Measurements from ENCODE around the gene CEP78.

The CEP78 gene

DNA sequence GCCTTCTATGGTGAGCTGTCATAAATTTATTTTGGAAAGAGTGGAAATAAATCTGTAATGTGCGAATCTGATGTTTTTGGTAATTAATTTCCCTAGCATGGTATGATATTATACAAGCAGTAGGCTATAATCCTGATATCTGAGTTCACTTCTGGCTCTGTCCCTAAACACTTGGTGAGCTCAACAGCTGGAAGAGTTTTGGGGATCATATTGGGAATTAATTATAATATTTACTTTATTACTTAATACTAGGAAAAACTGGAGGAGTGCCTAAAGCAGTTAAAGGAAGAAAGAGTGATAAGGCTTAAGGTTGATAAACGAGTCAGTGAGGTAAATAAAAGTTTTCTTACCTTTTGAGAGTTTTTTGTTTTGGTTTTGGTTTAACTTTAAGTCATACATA, 26.8 kb downstream of the CEP78 start:
- no peak overlapping the region for H3K27ac ChIP-seq (ENCODE audit: poor library complexity, severe bottlenecking)
- no peaks in the 10 kb centered on the region for H3K4me1 ChIP-seq (ENCODE audit: insufficient read depth, poor library complexity, severe bottlenecking)
- H3K27me3 ChIP-seq (ENCODE audit: insufficient read depth, poor library complexity, severe bottlenecking), result no peaks in the 10 kb centered on the region
- H3K9me3 ChIP-seq (ENCODE audit: severe bottlenecking), result no peaks in the 10 kb centered on the region
- DNase-seq (ENCODE audit: low spot score) (no peak), ATAC-seq (ENCODE audit: low read depth) (no peak)
- peaks cover 57% of the 10 kb centered on the region for H3K36me3 ChIP-seq (ENCODE audit: low read depth)
- TF ChIP-seq, protein P1, sequence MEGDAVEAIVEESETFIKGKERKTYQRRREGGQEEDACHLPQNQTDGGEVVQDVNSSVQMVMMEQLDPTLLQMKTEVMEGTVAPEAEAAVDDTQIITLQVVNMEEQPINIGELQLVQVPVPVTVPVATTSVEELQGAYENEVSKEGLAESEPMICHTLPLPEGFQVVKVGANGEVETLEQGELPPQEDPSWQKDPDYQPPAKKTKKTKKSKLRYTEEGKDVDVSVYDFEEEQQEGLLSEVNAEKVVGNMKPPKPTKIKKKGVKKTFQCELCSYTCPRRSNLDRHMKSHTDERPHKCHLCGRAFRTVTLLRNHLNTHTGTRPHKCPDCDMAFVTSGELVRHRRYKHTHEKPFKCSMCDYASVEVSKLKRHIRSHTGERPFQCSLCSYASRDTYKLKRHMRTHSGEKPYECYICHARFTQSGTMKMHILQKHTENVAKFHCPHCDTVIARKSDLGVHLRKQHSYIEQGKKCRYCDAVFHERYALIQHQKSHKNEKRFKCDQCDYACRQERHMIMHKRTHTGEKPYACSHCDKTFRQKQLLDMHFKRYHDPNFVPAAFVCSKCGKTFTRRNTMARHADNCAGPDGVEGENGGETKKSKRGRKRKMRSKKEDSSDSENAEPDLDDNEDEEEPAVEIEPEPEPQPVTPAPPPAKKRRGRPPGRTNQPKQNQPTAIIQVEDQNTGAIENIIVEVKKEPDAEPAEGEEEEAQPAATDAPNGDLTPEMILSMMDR (IDR thresholded peaks at IDR 0.05; ENCODE audit: poor library complexity, severe bottlenecking), result no peak
- no peak overlapping the region for H3K4me3 ChIP-seq (ENCODE audit: severe bottlenecking)

DNA sequence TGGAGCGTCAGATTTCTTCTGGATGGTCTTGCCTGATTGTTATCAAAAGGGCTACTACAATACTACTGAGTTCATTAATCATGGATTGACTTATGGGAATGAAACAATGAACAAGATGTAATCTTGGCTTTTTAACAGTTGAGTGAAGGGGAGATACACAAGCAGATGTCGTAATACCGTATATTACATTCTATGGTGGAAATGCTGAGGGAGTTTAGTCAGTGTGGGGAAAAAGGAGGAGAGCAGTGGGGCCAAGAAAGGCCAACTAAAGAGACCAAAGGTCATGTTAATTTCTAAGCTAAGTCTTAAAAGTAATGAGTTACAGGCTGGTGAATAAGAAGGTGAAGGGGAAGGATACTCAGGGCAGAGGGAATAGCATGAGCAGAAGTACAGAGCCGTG, 32.0 kb downstream of the CEP78 start:
- Histone ChIP-seq H3K9me3 (ENCODE audit: severe bottlenecking) (no peaks in the 10 kb centered on the region), H3K4me1 (ENCODE audit: insufficient read depth, poor library complexity, severe bottlenecking) (no peaks in the 10 kb centered on the region), H3K27ac (ENCODE audit: poor library complexity, severe bottlenecking) (no peak overlapping the region), H3K4me3 (ENCODE audit: severe bottlenecking) (no peak overlapping the region), H3K27me3 (ENCODE audit: insufficient read depth, poor library complexity, severe bottlenecking) (no peaks in the 10 kb centered on the region), H3K36me3 (ENCODE audit: low read depth) (peaks cover 55% of the 10 kb centered on the region)
- ATAC-seq (ENCODE audit: low read depth) (no peak), DNase-seq (ENCODE audit: low spot score) (no peak)
- TF ChIP-seq, protein P1 (IDR thresholded peaks at IDR 0.05; ENCODE audit: poor library complexity, severe bottlenecking), result no peak

DNA sequence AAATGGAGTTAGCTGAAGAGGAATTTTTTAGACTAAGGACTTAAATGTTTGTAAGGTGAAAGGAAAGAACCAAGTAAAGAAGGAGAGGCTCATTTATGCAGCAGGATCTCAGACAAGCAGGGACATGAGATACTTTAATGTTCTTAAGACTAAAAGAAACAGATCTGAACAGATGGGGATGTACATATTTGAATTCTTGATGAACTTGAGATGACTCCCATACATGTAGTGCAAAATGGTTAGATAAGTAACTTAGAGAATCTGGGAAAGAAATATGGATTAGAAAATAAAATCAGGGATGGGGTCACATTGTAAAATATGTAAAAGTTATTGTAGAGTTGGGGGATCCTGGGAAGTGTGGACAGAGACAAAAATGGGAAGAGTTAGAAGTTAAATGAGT, 33.9 kb downstream of the CEP78 start:
- Histone ChIP-seq H3K9me3 (ENCODE audit: severe bottlenecking) (no peaks in the 10 kb centered on the region), H3K27ac (ENCODE audit: poor library complexity, severe bottlenecking) (no peak overlapping the region), H3K4me1 (ENCODE audit: insufficient read depth, poor library complexity, severe bottlenecking) (no peaks in the 10 kb centered on the region), H3K36me3 (ENCODE audit: low read depth) (peaks cover 49% of the 10 kb centered on the region), H3K4me3 (ENCODE audit: severe bottlenecking) (no peak overlapping the region), H3K27me3 (ENCODE audit: insufficient read depth, poor library complexity, severe bottlenecking) (no peaks in the 10 kb centered on the region)
- TF ChIP-seq, protein P1 (IDR thresholded peaks at IDR 0.05; ENCODE audit: poor library complexity, severe bottlenecking), result no peak
- ATAC-seq (ENCODE audit: low read depth) (no peak), DNase-seq (ENCODE audit: low spot score) (no peak)

DNA sequence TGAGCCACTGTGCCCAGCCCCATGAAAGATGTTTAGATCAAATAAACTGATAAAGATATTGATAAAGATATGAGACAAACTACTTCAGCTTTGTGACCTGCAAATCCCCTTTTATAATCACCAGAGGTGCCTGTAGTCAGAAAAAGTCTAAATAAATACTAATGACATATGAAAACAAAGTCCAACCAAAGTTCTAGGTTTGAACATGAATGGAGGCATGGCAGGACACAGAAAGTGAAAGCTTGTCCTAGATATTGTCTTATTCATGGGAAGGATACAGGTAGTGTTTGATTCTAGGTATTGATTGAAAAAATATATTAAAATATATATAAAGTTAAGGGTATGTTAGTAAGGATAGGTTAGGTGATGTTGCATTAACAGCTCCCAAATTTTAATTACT, 36.4 kb downstream of the CEP78 start:
- no peak overlapping the region for H3K27ac ChIP-seq (ENCODE audit: poor library complexity, severe bottlenecking)
- ATAC-seq (ENCODE audit: low read depth) (no peak), DNase-seq (ENCODE audit: low spot score) (no peak)
- H3K9me3 ChIP-seq (ENCODE audit: severe bottlenecking), result no peaks in the 10 kb centered on the region
- H3K4me3 ChIP-seq (ENCODE audit: severe bottlenecking), result no peak overlapping the region
- no peaks in the 10 kb centered on the region for H3K4me1 ChIP-seq (ENCODE audit: insufficient read depth, poor library complexity, severe bottlenecking)
- peaks cover 23% of the 10 kb centered on the region for H3K36me3 ChIP-seq (ENCODE audit: low read depth)
- no peaks in the 10 kb centered on the region for H3K27me3 ChIP-seq (ENCODE audit: insufficient read depth, poor library complexity, severe bottlenecking)
- TF ChIP-seq, protein P1 (IDR thresholded peaks at IDR 0.05; ENCODE audit: poor library complexity, severe bottlenecking), result no peak

DNA sequence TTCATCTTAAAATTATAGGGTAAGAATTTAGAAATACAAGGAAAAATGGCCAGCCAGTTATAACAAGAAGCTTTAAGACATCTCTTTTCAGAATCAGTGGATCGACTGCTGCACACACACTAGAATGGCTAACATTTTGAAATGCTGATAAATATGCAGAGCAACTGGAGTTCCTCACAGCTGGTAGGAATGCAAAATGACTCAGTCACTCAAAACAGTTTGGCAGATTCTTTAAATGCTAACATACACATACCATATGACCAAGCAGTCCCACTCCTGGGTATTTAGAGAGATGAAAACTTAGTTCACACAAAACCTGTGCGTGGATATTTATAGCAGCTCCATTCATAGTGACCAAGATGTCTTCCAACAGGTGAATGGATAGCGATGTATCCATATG, 37.9 kb downstream of the CEP78 start:
- no peak overlapping the region for H3K27ac ChIP-seq (ENCODE audit: poor library complexity, severe bottlenecking)
- H3K9me3 ChIP-seq (ENCODE audit: severe bottlenecking), result no peaks in the 10 kb centered on the region
- H3K36me3 ChIP-seq (ENCODE audit: low read depth), result peaks cover 16% of the 10 kb centered on the region
- H3K27me3 ChIP-seq (ENCODE audit: insufficient read depth, poor library complexity, severe bottlenecking), result no peaks in the 10 kb centered on the region
- DNase-seq (ENCODE audit: low spot score) (no peak), ATAC-seq (ENCODE audit: low read depth) (no peak)
- peaks cover 14% of the 10 kb centered on the region for H3K4me1 ChIP-seq (ENCODE audit: insufficient read depth, poor library complexity, severe bottlenecking)
- no peak overlapping the region for H3K4me3 ChIP-seq (ENCODE audit: severe bottlenecking)
- TF ChIP-seq, protein P1 (IDR thresholded peaks at IDR 0.05; ENCODE audit: poor library complexity, severe bottlenecking), result no peak

All from RWPE2 (cell line).